PC-9 (cell line): Measurements from ENCODE around the gene CACNA1A.

Source experiments
- EZH2 ChIP-seq: fragments of 200-600 bp; sonication (generic); IDR thresholded peaks from 2 replicates; pipeline ENCODE4 v1.8.0; 2017; ENCODE audit warnings: antibody characterized with exemption, low read depth
- TF ChIP-seq, protein P1 (sequence below): fragments of 200-600 bp; sonication (generic); conservative IDR thresholded peaks from 2 replicates; pipeline ENCODE4 v1.6.1; 2017; ENCODE audit warnings: mixed run types, antibody characterized with exemption, mild to moderate bottlenecking, moderate library complexity

DNA sequence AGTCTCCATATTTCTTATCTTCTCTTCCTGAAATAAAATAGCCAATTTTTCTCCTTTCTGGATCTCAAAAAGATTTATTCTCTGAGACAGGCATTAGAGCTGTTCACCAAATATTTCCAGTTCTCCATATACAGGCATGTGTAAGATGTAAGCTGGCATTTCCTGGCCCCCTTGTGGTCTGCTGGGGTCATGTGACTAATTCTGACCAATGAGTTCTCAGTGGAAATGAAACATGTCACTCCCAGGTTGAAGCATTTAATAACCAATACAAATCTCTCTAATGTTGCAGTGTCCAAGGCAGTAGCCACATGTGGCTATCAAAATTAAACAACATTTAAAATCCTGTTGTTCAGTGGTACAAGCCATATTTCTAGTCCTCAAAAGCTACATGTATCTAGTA, 14.8 kb upstream of the CACNA1A start:
- TF ChIP-seq, protein P1, sequence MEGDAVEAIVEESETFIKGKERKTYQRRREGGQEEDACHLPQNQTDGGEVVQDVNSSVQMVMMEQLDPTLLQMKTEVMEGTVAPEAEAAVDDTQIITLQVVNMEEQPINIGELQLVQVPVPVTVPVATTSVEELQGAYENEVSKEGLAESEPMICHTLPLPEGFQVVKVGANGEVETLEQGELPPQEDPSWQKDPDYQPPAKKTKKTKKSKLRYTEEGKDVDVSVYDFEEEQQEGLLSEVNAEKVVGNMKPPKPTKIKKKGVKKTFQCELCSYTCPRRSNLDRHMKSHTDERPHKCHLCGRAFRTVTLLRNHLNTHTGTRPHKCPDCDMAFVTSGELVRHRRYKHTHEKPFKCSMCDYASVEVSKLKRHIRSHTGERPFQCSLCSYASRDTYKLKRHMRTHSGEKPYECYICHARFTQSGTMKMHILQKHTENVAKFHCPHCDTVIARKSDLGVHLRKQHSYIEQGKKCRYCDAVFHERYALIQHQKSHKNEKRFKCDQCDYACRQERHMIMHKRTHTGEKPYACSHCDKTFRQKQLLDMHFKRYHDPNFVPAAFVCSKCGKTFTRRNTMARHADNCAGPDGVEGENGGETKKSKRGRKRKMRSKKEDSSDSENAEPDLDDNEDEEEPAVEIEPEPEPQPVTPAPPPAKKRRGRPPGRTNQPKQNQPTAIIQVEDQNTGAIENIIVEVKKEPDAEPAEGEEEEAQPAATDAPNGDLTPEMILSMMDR: no peak
- no peak for TF ChIP-seq EZH2
